ENCODE measurements around the gene PROZ.

DNA sequence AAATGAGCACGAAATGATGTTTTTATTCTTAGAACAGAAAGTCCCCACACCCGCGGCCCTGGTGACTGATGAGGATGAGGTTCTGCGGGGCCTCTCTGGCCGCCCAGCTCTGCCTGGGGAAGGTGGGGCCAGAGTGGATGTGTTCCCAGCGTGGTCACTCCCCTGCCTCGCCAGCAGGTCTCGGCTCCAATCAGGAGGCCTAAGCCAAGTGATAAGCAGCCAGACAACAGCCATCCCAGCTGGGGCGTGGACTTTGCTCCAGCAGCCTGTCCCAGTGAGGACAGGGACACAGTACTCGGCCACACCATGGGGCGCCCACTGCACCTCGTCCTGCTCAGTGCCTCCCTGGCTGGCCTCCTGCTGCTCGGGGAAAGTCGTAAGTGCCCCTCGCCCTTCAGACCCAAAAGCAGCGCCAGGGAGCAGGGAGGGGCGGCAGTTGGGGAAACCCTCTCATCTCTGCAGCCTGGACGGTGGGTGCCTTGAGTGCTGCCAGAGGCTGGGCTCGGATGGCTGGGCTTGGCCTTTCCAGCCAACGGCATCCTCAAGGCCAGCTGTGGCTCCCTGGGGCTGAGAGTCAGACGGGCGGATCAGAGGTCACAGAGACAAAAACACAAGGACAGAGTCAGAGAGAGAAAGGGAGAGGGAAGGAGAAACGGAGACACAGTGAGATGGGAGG lies 35.8 kb upstream of the PROZ start, which contains the start of gene F10:
- TF ChIP-seq, protein P1, sequence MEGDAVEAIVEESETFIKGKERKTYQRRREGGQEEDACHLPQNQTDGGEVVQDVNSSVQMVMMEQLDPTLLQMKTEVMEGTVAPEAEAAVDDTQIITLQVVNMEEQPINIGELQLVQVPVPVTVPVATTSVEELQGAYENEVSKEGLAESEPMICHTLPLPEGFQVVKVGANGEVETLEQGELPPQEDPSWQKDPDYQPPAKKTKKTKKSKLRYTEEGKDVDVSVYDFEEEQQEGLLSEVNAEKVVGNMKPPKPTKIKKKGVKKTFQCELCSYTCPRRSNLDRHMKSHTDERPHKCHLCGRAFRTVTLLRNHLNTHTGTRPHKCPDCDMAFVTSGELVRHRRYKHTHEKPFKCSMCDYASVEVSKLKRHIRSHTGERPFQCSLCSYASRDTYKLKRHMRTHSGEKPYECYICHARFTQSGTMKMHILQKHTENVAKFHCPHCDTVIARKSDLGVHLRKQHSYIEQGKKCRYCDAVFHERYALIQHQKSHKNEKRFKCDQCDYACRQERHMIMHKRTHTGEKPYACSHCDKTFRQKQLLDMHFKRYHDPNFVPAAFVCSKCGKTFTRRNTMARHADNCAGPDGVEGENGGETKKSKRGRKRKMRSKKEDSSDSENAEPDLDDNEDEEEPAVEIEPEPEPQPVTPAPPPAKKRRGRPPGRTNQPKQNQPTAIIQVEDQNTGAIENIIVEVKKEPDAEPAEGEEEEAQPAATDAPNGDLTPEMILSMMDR (IDR thresholded peaks at IDR 0.05) = no peak
- TF ChIP-seq POLR2AphosphoS5 (IDR thresholded peaks at IDR 0.05) (peak; percentile 3), POLR2A (IDR thresholded peaks at IDR 0.05) (no peak)
